NB4 (cell line): ENCODE data around the gene SLC35F1.

Experiments
- CTCF ChIP-seq: IDR thresholded peaks from one replicate; pipeline ENCODE4 v1.5.1; 2012; ENCODE audit warnings: low read depth, low read length
- MYC ChIP-seq: IDR thresholded peaks from 2 replicates; pipeline ENCODE4 v1.6.1; 2011; ENCODE audit warnings: low read depth, low read length
- POLR2A ChIP-seq: IDR thresholded peaks from 2 replicates; pipeline ENCODE4 v1.6.1; 2011; ENCODE audit warnings: mild to moderate bottlenecking; ENCODE audit not compliant: insufficient read length; ENCODE audit errors: extremely low read depth

- TF ChIP-seq POLR2A (no peak), CTCF (no peak), MYC (no peak)
Measured at GRCh38 chr6:118215269-118215668, 308.2 kb downstream of the SLC35F1 start.
